Neural cell (in vitro differentiated cells): ENCODE data around the gene SP9. TPM values are rescaled to one million over a fixed set of nuclear protein-coding genes. Genes with fewer than 3 reads are reported as not detected.

Source experiments
- H2AFZ ChIP-seq: fragments of 200-600, 300-800 bp; sonication (generic), shearing (Covaris generic); 2 replicates; pipeline ENCODE4 v1.6.0; 2014; ENCODE audit warnings: low read depth, mild to moderate bottlenecking, antibody characterized with exemption, low read length, moderate library complexity
- H3F3A ChIP-seq: fragments of 200-600 bp; shearing (Covaris generic); 2 replicates; pipeline ENCODE4 v1.6.1; 2016; ENCODE audit warnings: mild to moderate bottlenecking, moderate library complexity, mixed read lengths, antibody characterized with exemption, low read length; ENCODE audit not compliant: insufficient read depth, poor library complexity, severe bottlenecking
- H3K27ac ChIP-seq: fragments of 200-600, 300-800 bp; sonication (generic), shearing (Covaris generic); 2 replicates; pipeline ENCODE4 v1.5.1; 2014; ENCODE audit warnings: mild to moderate bottlenecking, low read length, moderate library complexity
- H3K27me3 ChIP-seq: fragments of 300-800, 200-600 bp; sonication (generic), shearing (Covaris generic); 2 replicates; pipeline ENCODE4 v1.6.0; 2014; ENCODE audit warnings: mild to moderate bottlenecking, low read depth, low read length, moderate library complexity; ENCODE audit not compliant: insufficient read depth
- H3K36me3 ChIP-seq: fragments of 300-800, 200-600 bp; sonication (generic), shearing (Covaris generic); 2 replicates; pipeline ENCODE4 v1.5.1; 2014; ENCODE audit warnings: mild to moderate bottlenecking, antibody characterized with exemption, low read length, moderate library complexity; ENCODE audit not compliant: insufficient read depth
- H3K4me2 ChIP-seq: fragments of 300-800, 200-600 bp; sonication (generic), shearing (Covaris generic); 2 replicates; pipeline ENCODE4 v1.6.0; 2014; ENCODE audit warnings: mild to moderate bottlenecking, low read length
- H3K4me3 ChIP-seq: fragments of 300-800, 200-600 bp; sonication (generic), shearing (Covaris generic); 2 replicates; pipeline ENCODE4 v1.5.1; 2014; ENCODE audit warnings: mild to moderate bottlenecking, low read length, moderate library complexity
- H3K79me2 ChIP-seq: fragments of 200-600 bp; shearing (Covaris generic); replicated peaks from 2 replicates; pipeline ENCODE4 v1.6.0; 2014; ENCODE audit warnings: mild to moderate bottlenecking, low read length, moderate library complexity; ENCODE audit not compliant: insufficient read depth
- H3K9ac ChIP-seq: fragments of 300-800, 200-600 bp; sonication (generic), shearing (Covaris generic); 2 replicates; pipeline ENCODE4 v1.6.1; 2016; ENCODE audit warnings: mild to moderate bottlenecking, low read length, mixed read lengths
- H3K9me2 ChIP-seq: fragments of 200-600 bp; shearing (Covaris generic); 2 replicates; pipeline ENCODE4 v1.6.1; 2016; ENCODE audit warnings: mild to moderate bottlenecking, low read length, mixed read lengths; ENCODE audit not compliant: insufficient read depth
- H3K9me3 ChIP-seq: fragments of 200-600, 300-800 bp; sonication (generic), shearing (Covaris generic); 2 replicates; pipeline ENCODE4 v1.6.1; 2016; ENCODE audit warnings: mild to moderate bottlenecking, mixed run types, low read length, moderate library complexity, mixed read lengths
- H4K20me1 ChIP-seq: fragments of 200-600 bp; shearing (Covaris generic); 2 replicates; pipeline ENCODE4 v1.6.1; 2016; ENCODE audit warnings: mild to moderate bottlenecking, mixed run types; ENCODE audit not compliant: insufficient read depth
- CTCF ChIP-seq: fragments of 450-650 bp; IDR thresholded peaks from 2 replicates; pipeline ENCODE4 v1.5.1; 2014; ENCODE audit warnings: antibody characterized with exemption, mild to moderate bottlenecking, moderate library complexity; ENCODE audit not compliant: poor library complexity, severe bottlenecking
- EP300 ChIP-seq: fragments of 450-650 bp; conservative IDR thresholded peaks from 2 replicates; pipeline ENCODE4 v1.6.1; 2014; ENCODE audit warnings: antibody characterized with exemption, mild to moderate bottlenecking, moderate library complexity; ENCODE audit not compliant: poor library complexity, severe bottlenecking
- EZH2 ChIP-seq: fragments of 200-600, 300-800 bp; shearing (Covaris generic), sonication (generic); IDR thresholded peaks from 2 replicates; pipeline ENCODE4 v1.6.1; 2014; ENCODE audit warnings: antibody characterized with exemption, low read length, borderline replicate concordance, mild to moderate bottlenecking; ENCODE audit not compliant: insufficient read depth, poor library complexity, severe bottlenecking
- MXI1 ChIP-seq: fragments of 450-650 bp; conservative IDR thresholded peaks from 2 replicates; pipeline ENCODE4 v1.6.1; 2014; ENCODE audit warnings: antibody characterized with exemption, mild to moderate bottlenecking; ENCODE audit not compliant: poor library complexity, severe bottlenecking
- POLR2AphosphoS5 ChIP-seq: IDR thresholded peaks from 2 replicates; pipeline ENCODE4 v1.6.1; 2012
- RAD21 ChIP-seq: fragments of 450-650 bp; conservative IDR thresholded peaks from 2 replicates; pipeline ENCODE4 v1.6.1; 2014; ENCODE audit warnings: antibody characterized with exemption, mild to moderate bottlenecking, moderate library complexity
- REST ChIP-seq: IDR thresholded peaks from 2 replicates; pipeline ENCODE4 v1.6.1; 2012; ENCODE audit warnings: borderline replicate concordance
- SMC3 ChIP-seq: fragments of 450-650 bp; conservative IDR thresholded peaks from 2 replicates; pipeline ENCODE4 v1.6.1; 2014; ENCODE audit warnings: antibody characterized with exemption, mild to moderate bottlenecking, moderate library complexity; ENCODE audit not compliant: poor library complexity
- TAF1 ChIP-seq: IDR thresholded peaks from 2 replicates; pipeline ENCODE4 v1.6.1; 2012; ENCODE audit warnings: low read depth
- polyA plus RNA-seq: library from polyadenylated mRNA; depleted of rRNA; stranded (reverse); fragments of >200 nt; gene quantifications from 2 replicates; pipeline ENCODE4 v1.2.3, GENCODE V29; 2014

SP9 gene
- polyA plus RNA-seq, 1 donor from 2014 or later = 1.6 TPM

GRCh38 chr2:174328114-174328960 is 6.4 kb upstream of the SP9 start:
- Histone ChIP-seq H3K4me2 (no peak overlapping the region), H3K36me3 (no peaks in the 10 kb centered on the region), H3F3A (peaks cover 4% of the 10 kb centered on the region), H3K9me2 (no peaks in the 10 kb centered on the region), H3K9me3 (no peaks in the 10 kb centered on the region), H4K20me1 (no peaks in the 10 kb centered on the region), H3K4me3 (no peak overlapping the region), H2AFZ (no peak overlapping the region), H3K9ac (no peak overlapping the region), H3K79me2 (no peaks in the 10 kb centered on the region), H3K27ac (no peak overlapping the region), H3K27me3 (peaks cover 93% of the 10 kb centered on the region)
- TF ChIP-seq CTCF = no peak
- no peak for TF ChIP-seq EP300
- TF ChIP-seq RAD21 = no peak
- no peak for TF ChIP-seq SMC3
- TF ChIP-seq TAF1 = no peak
- TF ChIP-seq EZH2 = no peak
- no peak for TF ChIP-seq MXI1
- no peak for TF ChIP-seq REST
- no peak for TF ChIP-seq POLR2AphosphoS5

- no peaks in the 10 kb centered on the region for H3K9me3 ChIP-seq
- H3K4me3 ChIP-seq = no peak overlapping the region
- no peaks in the 10 kb centered on the region for H3K9me2 ChIP-seq
- H2AFZ ChIP-seq = no peak overlapping the region
- H3K9ac ChIP-seq = no peak overlapping the region
- H3K27ac ChIP-seq = no peak overlapping the region
- no peak for TF ChIP-seq EZH2
- no peak for TF ChIP-seq REST
- no peak for TF ChIP-seq POLR2AphosphoS5
- no peak for TF ChIP-seq RAD21
- no peak for TF ChIP-seq CTCF
- H3K79me2 ChIP-seq = no peaks in the 10 kb centered on the region
- no peaks in the 10 kb centered on the region for H3K36me3 ChIP-seq
- H3K27me3 ChIP-seq = peaks cover 99% of the 10 kb centered on the region
- H3K4me2 ChIP-seq = no peak overlapping the region
- peaks cover 4% of the 10 kb centered on the region for H3F3A ChIP-seq
- no peaks in the 10 kb centered on the region for H4K20me1 ChIP-seq
Measured at GRCh38 chr2:174328961-174329715, 5.6 kb upstream of the SP9 start.
